Mucosa of descending colon (tissue), 3 donors: ENCODE measurements around the gene ACSS1. TPM values are rescaled to one million over a fixed set of nuclear protein-coding genes. Genes with fewer than 3 reads are reported as not detected.

Source experiments
- ATAC-seq: fragments of 200-7000 bp; cut with Tn5 transposase; one replicate; pipeline ENCODE4 v1.9.1; 2020; ENCODE audit warnings: mild to moderate bottlenecking, moderate library complexity
- DNase-seq, 3 donors: peaks; one replicate each; pipeline ENCODE4 v3.0.0-alpha.2; 2020
- H3K36me3 ChIP-seq: fragments of 200-600 bp; one replicate; pipeline ENCODE4 v1.8.0; 2021; ENCODE audit warnings: low read depth, mild to moderate bottlenecking
- H3K4me1 ChIP-seq: fragments of 200-600 bp; one replicate; pipeline ENCODE4 v1.8.0; 2021; ENCODE audit warnings: low read depth, mild to moderate bottlenecking
- H3K4me3 ChIP-seq: fragments of 200-600 bp; one replicate; pipeline ENCODE4 v1.8.0; 2021; ENCODE audit warnings: mild to moderate bottlenecking
- H3K9me3 ChIP-seq: fragments of 200-600 bp; one replicate; pipeline ENCODE4 v1.8.0; 2021; ENCODE audit warnings: mild to moderate bottlenecking
- intact Hi-C, 2 donors: fragments of 100-400 bp; cut with DNase I in 1 of 2; cut with micrococcal nuclease in 1 of 2; formaldehyde crosslinking; loops; one replicate each; pipeline versions ENCODE4 v1.11.0 to v1.11.1; 2022; cut with DNase I, micrococcal nuclease
- total RNA-seq, 3 donors: library from RNA; stranded (reverse); fragmentation: NEBNext Ultra II Directional in 2 of 3; extraction: Animal tissue kit (Norgen Biotek cat#: 25700) in 2 of 3; gene quantifications; one replicate each; pipeline versions ENCODE4 v1.2.1 to v1.2.4, GENCODE V29; 2021 to 2023
- TF ChIP-seq, protein P1 (sequence below): fragments of 200-600 bp; IDR thresholded peaks from one replicate; pipeline ENCODE4 v1.8.0; 2022; ENCODE audit warnings: antibody characterized with exemption, mild to moderate bottlenecking
- donor health status: DM: no; HTN: no; CAD: no; lungs with moderate emphysema.
- donor health status: DM: no; HTN: no; CAD: no.
- donor health status: DM: no; HTN: yes; CAD: no.

Gene ACSS1
- total RNA-seq, 3 donors from 2014 or later, result 29.8 to 37.9 (median 36.9) TPM

GRCh38 chr20:25041813-25042530 is 16.0 kb downstream of the ACSS1 start:
- peaks cover 44% of the 10 kb centered on the region for H3K4me1 ChIP-seq
- H3K4me3 ChIP-seq, result no peak overlapping the region

GRCh38 chr20:25040438-25040831 is 17.5 kb downstream of the ACSS1 start:
- ATAC-seq (peak; percentile 3), DNase-seq (peak in 1 of 3 donors; percentile 50)
- Histone ChIP-seq H3K4me3 (no peak overlapping the region), H3K9me3 (no peaks in the 10 kb centered on the region), H3K4me1 (peaks cover 59% of the 10 kb centered on the region), H3K36me3 (no peaks in the 10 kb centered on the region)
- TF ChIP-seq, protein P1, sequence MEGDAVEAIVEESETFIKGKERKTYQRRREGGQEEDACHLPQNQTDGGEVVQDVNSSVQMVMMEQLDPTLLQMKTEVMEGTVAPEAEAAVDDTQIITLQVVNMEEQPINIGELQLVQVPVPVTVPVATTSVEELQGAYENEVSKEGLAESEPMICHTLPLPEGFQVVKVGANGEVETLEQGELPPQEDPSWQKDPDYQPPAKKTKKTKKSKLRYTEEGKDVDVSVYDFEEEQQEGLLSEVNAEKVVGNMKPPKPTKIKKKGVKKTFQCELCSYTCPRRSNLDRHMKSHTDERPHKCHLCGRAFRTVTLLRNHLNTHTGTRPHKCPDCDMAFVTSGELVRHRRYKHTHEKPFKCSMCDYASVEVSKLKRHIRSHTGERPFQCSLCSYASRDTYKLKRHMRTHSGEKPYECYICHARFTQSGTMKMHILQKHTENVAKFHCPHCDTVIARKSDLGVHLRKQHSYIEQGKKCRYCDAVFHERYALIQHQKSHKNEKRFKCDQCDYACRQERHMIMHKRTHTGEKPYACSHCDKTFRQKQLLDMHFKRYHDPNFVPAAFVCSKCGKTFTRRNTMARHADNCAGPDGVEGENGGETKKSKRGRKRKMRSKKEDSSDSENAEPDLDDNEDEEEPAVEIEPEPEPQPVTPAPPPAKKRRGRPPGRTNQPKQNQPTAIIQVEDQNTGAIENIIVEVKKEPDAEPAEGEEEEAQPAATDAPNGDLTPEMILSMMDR, result no peak
- intact Hi-C loops, result no loop called here

More at GRCh38 chr20:25041813-25042530, 16.0 kb downstream of the ACSS1 start:
- intact Hi-C loops, result no loop called here
- H3K36me3 ChIP-seq, result no peaks in the 10 kb centered on the region
- no peaks in the 10 kb centered on the region for H3K9me3 ChIP-seq
- DNase-seq (no peak), ATAC-seq (no peak)
- TF ChIP-seq, protein P1, result no peak

- intact Hi-C loops, result no loop called here
- no peak overlapping the region for H3K4me3 ChIP-seq
- DNase-seq, result peak; percentile 80 to 88 (median 82)
Measured at GRCh38 chr20:25039697-25040437, 18.1 kb downstream of the ACSS1 start.

DNA sequence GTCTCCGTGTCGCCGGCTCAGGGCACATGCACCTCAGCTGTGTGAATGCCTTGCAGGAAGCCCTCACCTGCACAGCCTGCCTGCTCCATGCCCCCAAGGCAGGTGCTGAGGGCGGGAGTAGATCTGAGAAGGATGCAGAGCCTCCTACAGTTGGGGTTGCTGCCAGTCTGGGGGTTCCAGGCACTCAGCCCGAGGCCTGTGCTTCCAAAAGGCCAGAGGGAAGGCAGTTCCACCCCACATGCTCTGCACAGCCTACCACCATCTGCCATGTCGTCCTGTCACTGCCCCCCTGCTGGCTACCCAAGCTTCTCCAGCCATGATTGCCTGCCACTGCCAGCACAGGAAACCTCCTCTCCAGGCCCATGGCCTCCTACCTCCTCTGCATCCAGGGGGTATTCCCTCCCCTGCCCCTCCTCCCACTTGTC is 19.3 kb downstream of the ACSS1 start:
- intact Hi-C loops, result no loop called here
- DNase-seq (peak in 1 of 3 donors; percentile 56), ATAC-seq (no peak)
- TF ChIP-seq, protein P1, result no peak
- Histone ChIP-seq H3K9me3 (no peaks in the 10 kb centered on the region), H3K4me1 (peaks cover 59% of the 10 kb centered on the region), H3K4me3 (no peak overlapping the region), H3K36me3 (no peaks in the 10 kb centered on the region)

More at GRCh38 chr20:25039697-25040437, 18.1 kb downstream of the ACSS1 start:
- peak; percentile 74 for ATAC-seq
- TF ChIP-seq, protein P1, result no peak
- no peaks in the 10 kb centered on the region for H3K36me3 ChIP-seq
- peaks cover 59% of the 10 kb centered on the region for H3K4me1 ChIP-seq
- no peaks in the 10 kb centered on the region for H3K9me3 ChIP-seq

GRCh38 chr20:25038103-25038410 is 19.9 kb downstream of the ACSS1 start:
- TF ChIP-seq, protein P1, result no peak
- peak; percentile 26 for ATAC-seq
- intact Hi-C loops, result no loop called here

More at GRCh38 chr20:25038103-25038410, 19.9 kb downstream of the ACSS1 start:
- no peak for DNase-seq
- no peaks in the 10 kb centered on the region for H3K9me3 ChIP-seq
- no peaks in the 10 kb centered on the region for H3K36me3 ChIP-seq
- peaks cover 64% of the 10 kb centered on the region for H3K4me1 ChIP-seq
- no peak overlapping the region for H3K4me3 ChIP-seq
